HUES64 (cell line): Measurements from ENCODE around the gene PCDHA8.
A peak's percentile ranks its signal among the peaks of the same experiment; 100 is the strongest.
"Not testable (repeated sequence)": the region's sequence is repeated elsewhere in the genome, so short reads cannot be mapped to it uniquely, and the experiment has no call there.

Source experiments
- H3K27ac ChIP-seq: 2 replicates; pipeline ENCODE4 v1.7.0; 2013; ENCODE audit warnings: low read depth, low read length, inconsistent platforms
- H3K27me3 ChIP-seq: 2 replicates; pipeline ENCODE4 v1.6.1; 2013; ENCODE audit warnings: mild to moderate bottlenecking, low read length; ENCODE audit not compliant: insufficient read depth
- H3K36me3 ChIP-seq: 2 replicates; pipeline ENCODE4 v1.6.1; 2013; ENCODE audit warnings: mild to moderate bottlenecking, low read length; ENCODE audit not compliant: insufficient read depth
- H3K4me1 ChIP-seq: 2 replicates; pipeline ENCODE4 v1.6.1; 2013; ENCODE audit warnings: mild to moderate bottlenecking, low read length, moderate library complexity; ENCODE audit not compliant: insufficient read depth
- H3K4me3 ChIP-seq: 2 replicates; pipeline ENCODE4 v1.5.1; 2013; ENCODE audit warnings: mild to moderate bottlenecking, low read length, moderate library complexity
- H3K9ac ChIP-seq: 2 replicates; pipeline ENCODE4 v1.6.1; 2013; ENCODE audit warnings: mild to moderate bottlenecking, low read depth, low read length
- H3K9me3 ChIP-seq: 2 replicates; pipeline ENCODE4 v1.6.1; 2013; ENCODE audit warnings: low read depth, low read length; ENCODE audit not compliant: insufficient read depth
- WGBS: fragments of 150-250, 120-280 bp; methylation state at CpG from one replicate; pipeline ENCODE4 v1.1.7; 2013; ENCODE audit warnings: missing lambda C conversion rate; 5-methylcytosine and 5-hydroxymethylcytosine counted together

The PCDHA8 gene

GRCh38 chr5:140833993-140834392 is 7.0 kb upstream of the PCDHA8 start, which contains the start of gene PCDHA7:
Gene PCDHA7 (plus strand): TSS chr5:140834269. CDS start chr5:140834384, 115 bp downstream.
- H3K4me1 ChIP-seq: no peaks in the 10 kb centered on the region
- 87% methylated on average over 8 of the region's 8 CpGs for WGBS
- H3K9ac ChIP-seq: no peak within 1 kb of the TSS
- no peaks in the 10 kb centered on the region for H3K27me3 ChIP-seq
- no peaks in the 10 kb centered on the region for H3K9me3 ChIP-seq
- no peak within 1 kb of the TSS for H3K27ac ChIP-seq
- no peaks in the 10 kb centered on the region for H3K36me3 ChIP-seq
- H3K4me3 ChIP-seq: peak within 1 kb of the TSS; percentile 29; the same call in 1 of the 2 replicates

- not testable (repeated sequence) for H3K36me3 ChIP-seq, H3K9ac ChIP-seq, H3K27me3 ChIP-seq, H3K4me1 ChIP-seq, H3K9me3 ChIP-seq, H3K27ac ChIP-seq
- WGBS: 94% methylated on average over 26 of the region's 38 CpGs
- H3K4me3 ChIP-seq: peak overlapping the region; percentile 29; the same call in 1 of the 2 replicates
Observed at GRCh38 chr5:140834439-140835008, 6.5 kb upstream of the PCDHA8 start.

- Histone ChIP-seq H3K9me3 (no peaks in the 10 kb centered on the region), H3K9ac (no peak overlapping the region), H3K27me3 (no peaks in the 10 kb centered on the region), H3K4me1 (no peaks in the 10 kb centered on the region), H3K36me3 (no peaks in the 10 kb centered on the region), H3K4me3 (no peak overlapping the region), H3K27ac (no peak overlapping the region)
- WGBS: 97% methylated on average over 103 of the region's 103 CpGs
Observed at GRCh38 chr5:140835622-140836510, 5.1 kb upstream of the PCDHA8 start.

DNA sequence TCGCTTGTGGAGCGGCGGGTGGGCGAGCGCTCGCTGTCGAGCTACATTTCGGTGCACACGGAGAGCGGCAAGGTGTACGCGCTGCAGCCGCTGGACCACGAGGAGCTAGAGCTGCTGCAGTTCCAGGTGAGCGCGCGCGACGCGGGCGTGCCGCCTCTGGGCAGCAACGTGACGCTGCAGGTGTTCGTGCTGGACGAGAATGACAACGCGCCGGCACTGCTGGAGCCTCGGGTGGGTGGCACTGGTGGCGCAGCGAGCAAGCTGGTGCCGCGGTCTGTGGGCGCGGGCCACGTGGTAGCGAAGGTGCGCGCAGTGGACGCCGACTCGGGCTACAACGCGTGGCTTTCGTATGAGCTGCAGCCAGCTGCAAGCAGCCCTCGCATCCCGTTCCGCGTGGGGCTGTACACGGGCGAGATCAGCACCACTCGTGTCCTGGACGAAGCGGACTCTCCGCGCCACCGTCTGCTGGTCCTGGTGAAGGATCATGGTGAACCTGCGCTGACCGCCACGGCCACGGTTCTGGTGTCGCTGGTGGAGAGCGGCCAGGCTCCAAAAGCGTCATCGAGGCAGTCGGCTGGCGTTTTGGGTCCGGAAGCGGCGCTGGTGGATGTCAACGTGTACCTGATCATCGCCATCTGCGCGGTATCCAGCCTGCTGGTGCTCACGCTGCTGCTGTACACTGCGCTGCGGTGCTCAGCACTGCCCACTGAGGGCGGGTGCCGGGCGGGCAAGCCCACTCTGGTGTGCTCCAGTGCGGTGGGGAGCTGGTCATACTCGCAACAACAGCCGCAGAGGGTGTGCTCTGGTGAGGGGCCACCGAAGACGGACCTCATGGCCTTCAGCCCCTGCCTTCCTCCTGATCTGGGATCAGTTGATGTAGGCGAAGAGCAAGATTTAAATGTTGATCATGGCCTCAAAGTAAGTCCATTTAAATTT is 2.1 kb downstream of the PCDHA8 start:
- Histone ChIP-seq H3K9me3 (no peaks in the 10 kb centered on the region), H3K4me1 (no peaks in the 10 kb centered on the region), H3K27me3 (no peaks in the 10 kb centered on the region), H3K27ac (no peak overlapping the region), H3K9ac (no peak overlapping the region), H3K36me3 (no peaks in the 10 kb centered on the region), H3K4me3 (no peak overlapping the region)
- WGBS: 97% methylated on average over 87 of the region's 87 CpGs

GRCh38 chr5:140848139-140849102 is 7.4 kb downstream of the PCDHA8 start, which contains the start of gene PCDHA9:
Gene PCDHA9 (plus strand): TSS chr5:140848382. CDS start chr5:140848496, 114 bp downstream.
- not testable (repeated sequence) for H3K4me1 ChIP-seq, H3K36me3 ChIP-seq, H3K9ac ChIP-seq, H3K9me3 ChIP-seq, H3K27me3 ChIP-seq, H3K27ac ChIP-seq
- WGBS: 95% methylated on average over 39 of the region's 48 CpGs
- H3K4me3 ChIP-seq: peak within 1 kb of the TSS; percentile 28

DNA sequence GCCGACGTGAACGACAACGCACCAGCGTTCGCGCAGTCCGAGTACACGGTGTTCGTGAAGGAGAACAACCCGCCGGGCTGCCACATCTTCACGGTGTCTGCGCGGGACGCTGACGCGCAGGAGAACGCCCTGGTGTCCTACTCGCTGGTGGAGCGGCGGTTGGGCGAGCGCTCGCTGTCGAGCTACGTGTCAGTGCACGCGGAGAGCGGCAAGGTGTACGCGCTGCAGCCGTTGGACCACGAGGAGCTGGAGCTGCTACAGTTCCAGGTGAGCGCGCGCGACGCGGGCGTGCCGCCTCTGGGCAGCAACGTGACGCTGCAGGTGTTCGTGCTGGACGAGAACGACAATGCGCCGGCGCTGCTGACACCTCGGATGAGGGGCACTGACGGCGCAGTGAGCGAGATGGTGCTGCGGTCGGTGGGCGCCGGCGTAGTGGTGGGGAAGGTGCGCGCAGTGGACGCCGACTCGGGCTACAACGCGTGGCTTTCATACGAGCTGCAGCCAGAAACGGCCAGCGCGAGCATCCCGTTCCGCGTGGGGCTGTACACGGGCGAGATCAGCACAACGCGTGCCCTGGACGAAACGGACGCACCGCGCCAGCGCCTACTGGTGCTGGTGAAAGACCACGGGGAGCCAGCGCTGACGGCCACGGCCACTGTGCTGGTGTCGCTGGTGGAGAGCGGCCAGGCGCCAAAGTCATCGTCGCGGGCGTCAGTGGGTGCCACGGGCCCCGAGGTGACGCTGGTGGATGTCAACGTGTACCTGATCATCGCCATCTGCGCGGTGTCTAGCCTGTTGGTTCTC is 9.0 kb downstream of the PCDHA8 start:
- not testable (repeated sequence) for H3K4me3 ChIP-seq, H3K4me1 ChIP-seq, H3K27ac ChIP-seq, H3K9me3 ChIP-seq, H3K36me3 ChIP-seq, H3K27me3 ChIP-seq, H3K9ac ChIP-seq
- WGBS: 97% methylated on average over 101 of the region's 101 CpGs

DNA sequence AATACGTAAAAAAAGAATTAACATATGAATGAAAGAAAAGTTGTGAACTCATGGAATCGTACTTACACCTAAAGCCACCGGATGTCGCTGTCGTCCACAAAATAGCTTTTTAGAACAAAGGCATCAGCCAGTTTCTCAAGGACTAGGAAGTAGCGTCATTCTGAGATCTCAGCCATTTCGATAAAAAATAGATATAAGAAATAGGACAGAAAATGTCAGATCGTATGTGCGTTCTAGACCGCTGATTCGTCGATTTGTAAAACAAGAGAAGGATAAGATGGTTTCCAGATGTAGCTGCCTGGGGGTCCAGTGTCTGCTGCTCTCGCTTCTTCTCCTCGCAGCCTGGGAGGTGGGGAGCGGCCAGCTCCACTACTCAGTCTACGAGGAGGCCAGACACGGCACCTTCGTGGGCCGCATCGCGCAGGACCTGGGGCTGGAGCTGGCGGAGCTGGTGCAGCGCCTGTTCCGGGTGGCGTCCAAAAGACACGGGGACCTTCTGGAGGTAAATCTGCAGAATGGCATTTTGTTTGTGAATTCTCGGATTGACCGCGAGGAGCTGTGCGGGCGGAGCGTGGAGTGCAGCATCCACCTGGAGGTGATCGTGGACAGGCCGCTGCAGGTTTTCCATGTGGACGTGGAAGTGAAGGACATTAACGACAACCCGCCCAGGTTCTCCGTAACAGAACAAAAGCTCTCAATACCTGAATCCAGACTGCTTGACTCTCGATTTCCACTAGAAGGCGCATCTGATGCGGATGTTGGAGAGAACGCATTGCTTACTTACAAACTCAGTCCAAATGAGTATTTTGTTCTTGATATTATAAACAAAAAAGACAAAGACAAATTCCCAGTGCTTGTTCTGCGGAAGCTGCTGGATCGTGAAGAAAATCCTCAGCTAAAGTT is 15.0 kb downstream of the PCDHA8 start, which contains the start of gene PCDHA10:
PCDHA10 (plus strand) TSS at position 126 of the 903 bp plus-strand sequence; CDS start at position 278, 152 bp downstream.
- Histone ChIP-seq H3K36me3 (no peaks in the 10 kb centered on the region), H3K27ac (no peak within 1 kb of the TSS), H3K4me3 (peak within 1 kb of the TSS; percentile 56), H3K4me1 (0 out of 2 replicates have a peak, but pooled peaks cover 3% of the 10 kb centered on the region), H3K27me3 (no peaks in the 10 kb centered on the region), H3K9ac (peak within 1 kb of the TSS; percentile 70), H3K9me3 (no peaks in the 10 kb centered on the region)
- WGBS: 92% methylated on average over 44 of the region's 44 CpGs

DNA sequence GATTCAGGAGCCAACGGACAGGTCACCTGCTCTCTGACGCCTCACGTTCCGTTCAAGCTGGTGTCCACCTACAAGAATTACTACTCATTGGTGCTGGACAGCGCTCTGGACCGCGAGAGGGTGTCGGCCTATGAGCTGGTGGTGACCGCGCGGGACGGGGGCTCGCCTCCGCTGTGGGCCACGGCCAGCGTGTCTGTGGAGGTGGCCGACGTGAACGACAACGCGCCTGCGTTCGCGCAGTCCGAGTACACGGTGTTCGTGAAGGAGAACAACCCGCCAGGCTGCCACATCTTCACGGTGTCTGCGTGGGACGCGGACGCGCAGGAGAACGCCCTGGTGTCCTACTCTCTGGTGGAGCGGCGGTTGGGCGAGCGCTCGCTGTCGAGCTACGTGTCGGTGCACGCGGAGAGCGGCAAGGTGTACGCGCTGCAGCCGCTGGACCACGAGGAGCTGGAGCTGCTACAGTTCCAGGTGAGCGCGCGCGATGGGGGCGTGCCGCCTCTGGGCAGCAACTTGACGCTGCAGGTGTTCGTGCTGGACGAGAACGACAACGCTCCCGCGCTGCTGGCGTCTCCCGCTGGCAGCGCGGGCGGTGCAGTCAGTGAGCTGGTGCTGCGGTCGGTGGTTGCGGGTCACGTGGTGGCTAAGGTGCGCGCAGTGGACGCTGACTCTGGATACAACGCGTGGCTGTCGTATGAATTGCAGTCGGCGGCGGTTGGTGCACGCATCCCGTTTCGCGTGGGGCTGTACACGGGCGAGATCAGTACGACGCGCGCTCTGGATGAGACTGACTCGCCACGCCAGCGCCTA is 16.4 kb downstream of the PCDHA8 start:
- H3K9me3 ChIP-seq: no peaks in the 10 kb centered on the region
- no peak overlapping the region for H3K4me3 ChIP-seq
- no peaks in the 10 kb centered on the region for H3K27me3 ChIP-seq
- WGBS: 97% methylated on average over 94 of the region's 94 CpGs
- H3K9ac ChIP-seq: no peak overlapping the region
- 0 out of 2 replicates have a peak, but pooled peaks cover 3% of the 10 kb centered on the region for H3K4me1 ChIP-seq
- no peak overlapping the region for H3K27ac ChIP-seq
- no peaks in the 10 kb centered on the region for H3K36me3 ChIP-seq
